IMR-90 (cell line): Measurements from ENCODE around the gene CHMP1A. TPM values are rescaled to one million over a fixed set of nuclear protein-coding genes. Genes with fewer than 3 reads are reported as not detected.

Experiments used
- ATAC-seq: fragments of 200-7000 bp; cut with Tn5 transposase; 2 replicates; pipeline ENCODE4 v1.9.1; 2020; ENCODE audit warnings: low read depth, mild to moderate bottlenecking, moderate library complexity
- BruUV-seq: library from RNA; stranded (reverse); fragments of 400-500 nt; replicated peaks from 2 replicates; lab custom pipeline; 2021; lab: Mats Ljungman, UMichigan
- CTCF ChIA-PET: fragments of 300-600 bp; formaldehyde crosslinking; extraction: SDS; loops from one replicate; lab custom pipeline; 2021; ENCODE audit warnings: antibody characterized with exemption; lab: Yijun Ruan, JAX
- POLR2A ChIA-PET: fragments of 300-600 bp; sonication (Branson Sonifier 250); formaldehyde crosslinking; loops from one replicate; lab custom pipeline; 2022; ENCODE audit warnings: antibody characterized with exemption; ENCODE audit not compliant: unreplicated experiment; lab: Charles Lee
- DNase-seq: peaks from one replicate; pipeline ENCODE4 v3.0.0; 2013
- H2AFZ ChIP-seq: replicated peaks from 2 replicates; pipeline ENCODE3; 2013; ENCODE audit warnings: low read length, mild to moderate bottlenecking; ENCODE audit not compliant: poor library complexity
- H2AK5ac ChIP-seq: 2 replicates; pipeline ENCODE4 v1.6.1; 2013; ENCODE audit warnings: low read depth, low read length, inconsistent platforms
- H2AK9ac ChIP-seq: replicated peaks from 2 replicates; pipeline ENCODE3; 2013; ENCODE audit warnings: mild to moderate bottlenecking, low read depth, low read length, moderate library complexity; ENCODE audit not compliant: poor library complexity
- H2BK120ac ChIP-seq: 2 replicates; pipeline ENCODE4 v1.6.1; 2013; ENCODE audit warnings: low read depth, low read length, inconsistent platforms
- H2BK15ac ChIP-seq: 3 replicates; pipeline ENCODE4 v1.6.1; 2013; ENCODE audit warnings: low read depth, low read length, inconsistent platforms
- H2BK20ac ChIP-seq: 2 replicates; pipeline ENCODE4 v1.6.1; 2013; ENCODE audit warnings: low read depth, mild to moderate bottlenecking, inconsistent platforms, low read length, moderate library complexity
- H2BK5ac ChIP-seq: 2 replicates; pipeline ENCODE4 v1.6.1; 2013; ENCODE audit warnings: mild to moderate bottlenecking, low read depth, low read length, inconsistent platforms; ENCODE audit not compliant: poor library complexity, severe bottlenecking
- H3K14ac ChIP-seq: replicated peaks from 2 replicates; pipeline ENCODE4 v1.6.1; 2013; ENCODE audit warnings: low read depth, low read length, inconsistent platforms
- H3K18ac ChIP-seq: 2 replicates; pipeline ENCODE4 v1.6.1; 2013; ENCODE audit warnings: low read depth, low read length, control low read depth
- H3K23ac ChIP-seq: 2 replicates; pipeline ENCODE4 v1.6.1; 2013; ENCODE audit warnings: low read depth, low read length, inconsistent platforms
- H3K27ac ChIP-seq: 2 replicates; pipeline ENCODE4 v1.5.1; 2013; ENCODE audit warnings: mild to moderate bottlenecking, control low read depth, low read length; ENCODE audit not compliant: insufficient read depth
- H3K27me3 ChIP-seq: 2 replicates; pipeline ENCODE4 v1.6.1; 2013; ENCODE audit warnings: low read length; ENCODE audit not compliant: control insufficient read depth, insufficient read depth
- H3K36me3 ChIP-seq: 2 replicates; pipeline ENCODE4 v1.6.1; 2013; ENCODE audit warnings: low read length, mixed read lengths; ENCODE audit not compliant: control insufficient read depth, insufficient read depth
- H3K4ac ChIP-seq: 2 replicates; pipeline ENCODE4 v1.6.1; 2013; ENCODE audit warnings: low read depth, low read length, inconsistent platforms
- H3K4me1 ChIP-seq: 2 replicates; pipeline ENCODE4 v1.6.1; 2013; ENCODE audit warnings: low read length, mixed read lengths; ENCODE audit not compliant: control insufficient read depth, insufficient read depth
- H3K4me2 ChIP-seq: 2 replicates; pipeline ENCODE4 v1.6.1; 2013; ENCODE audit warnings: low read depth, mild to moderate bottlenecking, control low read depth, low read length, moderate library complexity
- H3K4me3 ChIP-seq: 2 replicates; pipeline ENCODE4 v1.5.1; 2013; ENCODE audit warnings: low read depth, mild to moderate bottlenecking, control low read depth, low read length, moderate library complexity; ENCODE audit not compliant: insufficient read depth
- H3K56ac ChIP-seq: 2 replicates; pipeline ENCODE4 v1.6.1; 2013; ENCODE audit warnings: low read length, inconsistent platforms; ENCODE audit not compliant: insufficient read depth; ENCODE audit errors: extremely low read depth
- H3K79me1 ChIP-seq, 2 experiments: 2 replicates each; pipeline ENCODE4 v1.6.1; 2013; ENCODE audit warnings: low read length in 2 of 2, inconsistent platforms in 1 of 2, low read depth in 1 of 2
- H3K9ac ChIP-seq: 2 replicates; pipeline ENCODE4 v1.6.1; 2013; ENCODE audit warnings: low read depth, low read length, control low read depth
- H3K9me1 ChIP-seq: 2 replicates; pipeline ENCODE4 v1.6.1; 2013; ENCODE audit warnings: low read length, inconsistent platforms; ENCODE audit not compliant: insufficient read depth
- H3K9me3 ChIP-seq: 2 replicates; pipeline ENCODE4 v1.6.1; 2013; ENCODE audit warnings: low read length; ENCODE audit not compliant: control insufficient read depth, insufficient read depth
- H4K20me1 ChIP-seq: 2 replicates; pipeline ENCODE4 v1.6.1; 2013; ENCODE audit warnings: low read length, inconsistent platforms; ENCODE audit not compliant: insufficient read depth
- H4K5ac ChIP-seq: 2 replicates; pipeline ENCODE4 v1.6.1; 2013; ENCODE audit warnings: mild to moderate bottlenecking, low read depth, low read length, control low read depth
- H4K8ac ChIP-seq, 2 experiments: 2 replicates each; pipeline ENCODE4 v1.6.1; 2013; ENCODE audit warnings: low read depth in 2 of 2, low read length in 2 of 2, control low read depth in 1 of 2, inconsistent platforms in 1 of 2
- H4K91ac ChIP-seq: 2 replicates; pipeline ENCODE4 v1.6.1; 2013; ENCODE audit warnings: low read depth, low read length, inconsistent platforms; ENCODE audit not compliant: insufficient read depth
- BHLHE40 ChIP-seq: fragments of 150-350 bp; IDR thresholded peaks from 2 replicates; pipeline ENCODE4 v1.6.1; 2016; ENCODE audit warnings: mild to moderate bottlenecking, low read depth, low read length
- CEBPB ChIP-seq: IDR thresholded peaks from 2 replicates; pipeline ENCODE4 v1.6.1; 2012; ENCODE audit warnings: low read depth, low read length, improper control_type of control experiment
- CHD1 ChIP-seq: IDR thresholded peaks from 2 replicates; pipeline ENCODE4 v1.6.1; 2012; ENCODE audit warnings: low read depth, low read length, improper control_type of control experiment
- CTCF ChIP-seq: conservative IDR thresholded peaks from 2 replicates; pipeline ENCODE4 v1.5.1; 2012; ENCODE audit warnings: mild to moderate bottlenecking, low read depth, low read length, improper control_type of control experiment
- ELK1 ChIP-seq: fragments of 150-350 bp; IDR thresholded peaks from 2 replicates; pipeline ENCODE4 v1.6.1; 2016; ENCODE audit warnings: low read depth, mild to moderate bottlenecking, low read length, moderate library complexity, borderline replicate concordance
- FOS ChIP-seq: fragments of 150-350 bp; IDR thresholded peaks from 2 replicates; pipeline ENCODE4 v1.6.1; 2016; ENCODE audit warnings: low read depth, low read length
- MAFK ChIP-seq: IDR thresholded peaks from 2 replicates; pipeline ENCODE4 v1.6.1; 2012; ENCODE audit warnings: low read depth, low read length, improper control_type of control experiment
- MAZ ChIP-seq: IDR thresholded peaks from 2 replicates; pipeline ENCODE4 v1.6.1; 2012; ENCODE audit warnings: low read depth, mild to moderate bottlenecking, low read length, improper control_type of control experiment, moderate library complexity, borderline replicate concordance
- MXI1 ChIP-seq: IDR thresholded peaks from 2 replicates; pipeline ENCODE4 v1.6.1; 2012; ENCODE audit warnings: low read depth, mild to moderate bottlenecking, low read length, moderate library complexity, borderline replicate concordance
- NFE2L2 ChIP-seq: fragments of 150-350 bp; IDR thresholded peaks from 2 replicates; pipeline ENCODE4 v1.6.1; 2016; ENCODE audit warnings: low read depth, mild to moderate bottlenecking, low read length
- POLR2A ChIP-seq: IDR thresholded peaks from 2 replicates; pipeline ENCODE4 v1.6.1; 2012; ENCODE audit warnings: mild to moderate bottlenecking, low read depth, low read length
- RAD21 ChIP-seq: IDR thresholded peaks from 2 replicates; pipeline ENCODE4 v1.6.1; 2012; ENCODE audit warnings: low read length, improper control_type of control experiment
- RCOR1 ChIP-seq: IDR thresholded peaks from 2 replicates; pipeline ENCODE4 v1.6.1; 2012; ENCODE audit warnings: mild to moderate bottlenecking, low read length, improper control_type of control experiment; ENCODE audit not compliant: insufficient replicate concordance
- RFX5 ChIP-seq: IDR thresholded peaks from 2 replicates; pipeline ENCODE4 v1.8.0; 2012; ENCODE audit warnings: low read depth, mild to moderate bottlenecking, low read length, moderate library complexity
- SMC3 ChIP-seq: fragments of 150-350 bp; IDR thresholded peaks from 2 replicates; pipeline ENCODE4 v1.6.1; 2016; ENCODE audit warnings: low read depth, mild to moderate bottlenecking, antibody characterized with exemption, low read length, moderate library complexity
- USF2 ChIP-seq: fragments of 150-350 bp; IDR thresholded peaks from 2 replicates; pipeline ENCODE4 v1.6.1; 2017; ENCODE audit warnings: mild to moderate bottlenecking, antibody characterized with exemption, low read length, low read depth
- WGBS, 2 experiments: methylation state at CpG; one replicate each; pipeline versions ENCODE4 v1.1.5 to v1.1.7; 2013; ENCODE audit warnings: missing lambda C conversion rate in 2 of 2; ENCODE audit not compliant: insufficient read length in 1 of 2; ENCODE audit errors: extremely low coverage in 2 of 2; 5-methylcytosine and 5-hydroxymethylcytosine counted together
- dilution Hi-C: fragments of 300-500 bp; cut with HindIII; formaldehyde crosslinking; loops from one replicate; pipeline ENCODE4 v1.14.3; 2018; ENCODE audit warnings: low sequenced_read_pairs; ENCODE audit not compliant: unreplicated experiment
- in situ Hi-C: fragments of 300-500 bp; cut with MboI; formaldehyde crosslinking; loops from 3 replicates; pipeline ENCODE4 v1.14.3; 2019; ENCODE audit warnings: low sequenced_read_pairs, inconsistent platforms, mixed read lengths
- intact Hi-C: fragments of 100-400 bp; cut with micrococcal nuclease; formaldehyde crosslinking; loops from 2 replicates; pipeline ENCODE4 v1.10.0; 2022
- polyA plus RNA-seq, 3 experiments: library from polyadenylated mRNA; depleted of rRNA; stranded (reverse); fragments of >200 nt; gene quantifications; 2 replicates each; pipeline ENCODE4 v1.2.3, GENCODE V29; 2012; ENCODE audit warnings: low replicate concordance in 1 of 3
- total RNA-seq: library from RNA; depleted of rRNA; stranded (reverse); fragments of >200 nt; gene quantifications from 2 replicates; pipeline ENCODE4 v1.2.3, GENCODE V29; 2012

CHMP1A gene
- total and polyA plus RNA-seq, 2 of the 4 experiments (the other 2 are of a cell fraction), result 97.3 to 99.8 TPM

GRCh38 chr16:89685916-89686315 lies 28.4 kb upstream of the CHMP1A start:
- Histone ChIP-seq H2BK5ac (no peak overlapping the region), H3K27ac (no peak overlapping the region), H2BK15ac (no peak overlapping the region), H3K56ac (no peak overlapping the region), H3K4me1 (peaks cover 3% of the 10 kb centered on the region), H3K4me2 (no peak overlapping the region), H3K9ac (no peak overlapping the region), H2AK5ac (no peak overlapping the region), H3K36me3 (peaks cover 12% of the 10 kb centered on the region), H3K14ac (no peak overlapping the region), H4K8ac (no peak overlapping the region), H3K23ac (no peak overlapping the region), H4K5ac (no peak overlapping the region), H3K79me1 (peaks cover 28 to 32% of the 10 kb centered on the region in 2 experiments), H2AFZ (no peak overlapping the region), H2AK9ac (no peak overlapping the region), H3K18ac (no peak overlapping the region), H3K9me3 (peaks cover 3% of the 10 kb centered on the region; the same call in 1 of the 2 replicates), H4K91ac (no peak overlapping the region), H3K4me3 (no peak overlapping the region), H2BK20ac (no peak overlapping the region), H4K20me1 (no peaks in the 10 kb centered on the region; the same call in 1 of the 2 replicates), H3K4ac (no peak overlapping the region), H3K9me1 (peaks cover 6% of the 10 kb centered on the region; the same call in 1 of the 2 replicates), H2BK120ac (no peak overlapping the region), H3K27me3 (no peaks in the 10 kb centered on the region)
- intact Hi-C loops, result no loop called here
- no peak for TF ChIP-seq RFX5
- no peak for TF ChIP-seq FOS
- TF ChIP-seq MAZ, result no peak
- no peak for TF ChIP-seq MAFK
- no peak for TF ChIP-seq POLR2A
- no peak for TF ChIP-seq MXI1
- no peak for TF ChIP-seq BHLHE40
- TF ChIP-seq USF2, result no peak
- TF ChIP-seq CTCF, result no peak
- TF ChIP-seq NFE2L2, result no peak
- TF ChIP-seq SMC3, result no peak
- no peak for TF ChIP-seq RAD21
- TF ChIP-seq CEBPB, result no peak
- TF ChIP-seq RCOR1, result no peak
- no peak for TF ChIP-seq ELK1
- no peak for TF ChIP-seq CHD1
- no peak for DNase-seq
- in situ Hi-C loops, result no loop called here
- no peak for ATAC-seq
- POLR2A ChIA-PET, result no interaction called here
- CTCF ChIA-PET, result interaction anchor here (1.5 kb wide), 1 partner anchor 14 kb away, joined by 3 read pairs; no protein-coding TSS in a partner anchor
- no CpG with 5 or more reads among the region's 1 CpG for WGBS, 2 experiments
- no TSS peak for BruUV-seq
- dilution Hi-C loops, result no loop called here
